CD4-positive, alpha-beta T cell treated with Interleukin-2 at 100 ng/mL for 4 hours (primary cell): ENCODE data around the gene CRK.

ENCODE experiments used
- DNase-seq: peaks from one replicate; pipeline ENCODE4 v3.0.0-alpha.2; 2020; ENCODE audit warnings: low spot score

CRK gene

GRCh38 chr17:1455797-1456599 is at the start of gene CRK:
CRK (minus strand) TSS chr17:1456232; CDS start chr17:1456117, 115 bp downstream.
- peak; percentile 98 for DNase-seq

- no peak for DNase-seq
Measured at GRCh38 chr17:1505586-1505985, 49.6 kb upstream of the CRK start.

GRCh38 chr17:1504866-1505265 is 48.8 kb upstream of the CRK start:
- no peak for DNase-seq

- no peak for DNase-seq
Measured at GRCh38 chr17:1503699-1504098, 47.7 kb upstream of the CRK start.

GRCh38 chr17:1498869-1499268 is 42.8 kb upstream of the CRK start:
- no peak for DNase-seq

GRCh38 chr17:1498233-1498632 is 42.2 kb upstream of the CRK start:
- DNase-seq: no peak

- DNase-seq: no peak
Measured at GRCh38 chr17:1497831-1498230, 41.8 kb upstream of the CRK start.

- no peak for DNase-seq
Measured at GRCh38 chr17:1496869-1497268, 40.8 kb upstream of the CRK start.

GRCh38 chr17:1495265-1495989 is 39.4 kb upstream of the CRK start:
- no peak for DNase-seq

- DNase-seq: no peak
Measured at GRCh38 chr17:1494736-1495253, 38.8 kb upstream of the CRK start.

GRCh38 chr17:1494203-1494602 is 38.2 kb upstream of the CRK start:
- DNase-seq: no peak

- DNase-seq: no peak
Measured at GRCh38 chr17:1493291-1493980, 37.4 kb upstream of the CRK start.

- DNase-seq: no peak
Measured at GRCh38 chr17:1492249-1493206, 36.5 kb upstream of the CRK start, which contains the start of gene MYO1C. MYO1C (minus strand) TSS chr17:1492686; CDS start chr17:1492487, 199 bp downstream.

GRCh38 chr17:1491443-1492248 is 35.6 kb upstream of the CRK start:
- DNase-seq: peak; percentile 22

GRCh38 chr17:1490643-1491442 is 34.8 kb upstream of the CRK start:
- DNase-seq: peak; percentile 62

GRCh38 chr17:1488826-1489270 is 32.8 kb upstream of the CRK start:
- DNase-seq: no peak

- DNase-seq: peak; percentile 53
Measured at GRCh38 chr17:1487939-1488825, 32.1 kb upstream of the CRK start.
